NCI-H146 treated with DMSO at 0.1 percent for 48 hours (cell line): ENCODE results near the gene KCNQ1.

ENCODE experiments used
- DNase-seq: peaks from one replicate; lab custom pipeline; 2025; ENCODE audit not compliant: unreplicated experiment; lab: John Stamatoyannopoulos, UW

KCNQ1 gene

DNA sequence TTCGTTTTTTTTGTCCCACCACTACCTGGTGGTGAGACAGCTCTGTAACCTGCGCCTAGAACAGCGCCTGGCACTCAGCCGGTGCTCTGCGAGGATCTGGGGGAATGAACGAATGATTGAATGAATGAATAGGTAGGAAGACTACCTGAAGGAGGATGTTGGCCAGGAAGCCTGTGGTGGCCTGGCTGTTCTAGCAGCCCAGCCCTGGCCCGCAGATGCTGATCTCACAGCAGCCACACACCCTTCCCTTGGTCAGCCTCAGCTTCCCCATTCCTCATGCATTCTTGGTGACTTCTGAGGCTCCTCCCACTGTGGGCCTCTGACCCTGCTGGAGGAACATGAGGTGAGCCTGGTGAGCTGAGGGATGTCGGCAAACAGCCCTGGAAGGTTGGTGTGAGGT, 4.2 kb upstream of the KCNQ1 start:
- DNase-seq, result no peak

DNA sequence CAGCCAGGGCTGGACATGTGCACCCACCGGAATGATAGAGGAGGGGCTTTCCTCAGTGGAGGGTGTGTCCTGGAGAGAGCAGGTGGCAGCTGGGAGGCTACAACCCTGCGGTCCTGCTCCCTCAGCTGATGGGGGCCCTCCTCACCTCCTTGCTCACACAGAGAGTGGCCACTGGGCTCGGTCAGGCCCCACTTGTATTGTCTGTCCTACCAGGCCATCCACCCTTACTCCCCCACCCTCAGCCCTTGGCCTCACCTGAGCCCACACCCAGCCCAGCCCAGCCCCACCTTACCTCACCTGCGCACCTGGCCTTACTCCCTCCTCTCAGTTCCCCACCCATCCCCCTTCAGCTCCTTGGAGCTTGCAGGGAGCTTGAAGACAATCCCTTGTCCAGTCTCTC, 3.6 kb upstream of the KCNQ1 start:
- no peak for DNase-seq

DNA sequence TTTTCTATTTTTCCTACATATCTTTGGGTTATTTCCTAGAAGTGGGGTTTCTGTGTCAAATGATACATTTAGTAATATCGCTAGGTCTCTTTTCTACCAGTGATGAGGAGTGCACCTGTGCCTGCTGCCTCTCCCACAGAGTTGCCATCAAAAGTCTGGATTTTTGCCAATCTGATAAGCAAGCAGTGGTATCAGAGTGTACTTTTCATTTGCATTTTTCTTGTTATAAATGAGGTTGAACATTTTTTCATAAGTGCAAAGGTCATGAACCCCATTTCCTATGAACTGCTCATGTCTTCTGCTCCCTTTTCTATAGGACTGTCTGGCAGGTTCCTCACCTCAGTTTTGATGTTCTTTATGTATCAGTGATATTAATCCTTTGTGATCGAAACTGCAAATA, 2.2 kb upstream of the KCNQ1 start:
- DNase-seq, result peak; percentile 74

DNA sequence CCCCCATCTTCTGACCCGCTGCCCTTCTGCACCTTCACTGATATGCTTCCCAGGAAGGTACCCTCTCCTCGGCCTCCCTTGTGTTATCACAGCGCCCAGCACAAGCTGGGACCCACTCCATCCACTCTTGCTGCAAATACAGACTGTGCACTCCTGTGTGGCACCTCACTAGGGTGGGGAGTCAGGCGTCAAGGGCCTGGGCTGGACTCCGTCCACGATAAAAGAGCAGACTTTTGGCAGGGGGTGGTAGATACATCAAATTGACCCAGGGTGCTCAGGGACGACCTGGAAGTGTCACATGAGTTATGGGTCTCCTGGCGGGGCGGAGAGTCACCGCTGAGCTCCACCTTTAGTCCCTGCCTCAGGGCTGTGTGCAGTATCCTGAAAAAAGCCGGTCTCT, 1.4 kb upstream of the KCNQ1 start:
- DNase-seq, result peak; percentile 2

DNA sequence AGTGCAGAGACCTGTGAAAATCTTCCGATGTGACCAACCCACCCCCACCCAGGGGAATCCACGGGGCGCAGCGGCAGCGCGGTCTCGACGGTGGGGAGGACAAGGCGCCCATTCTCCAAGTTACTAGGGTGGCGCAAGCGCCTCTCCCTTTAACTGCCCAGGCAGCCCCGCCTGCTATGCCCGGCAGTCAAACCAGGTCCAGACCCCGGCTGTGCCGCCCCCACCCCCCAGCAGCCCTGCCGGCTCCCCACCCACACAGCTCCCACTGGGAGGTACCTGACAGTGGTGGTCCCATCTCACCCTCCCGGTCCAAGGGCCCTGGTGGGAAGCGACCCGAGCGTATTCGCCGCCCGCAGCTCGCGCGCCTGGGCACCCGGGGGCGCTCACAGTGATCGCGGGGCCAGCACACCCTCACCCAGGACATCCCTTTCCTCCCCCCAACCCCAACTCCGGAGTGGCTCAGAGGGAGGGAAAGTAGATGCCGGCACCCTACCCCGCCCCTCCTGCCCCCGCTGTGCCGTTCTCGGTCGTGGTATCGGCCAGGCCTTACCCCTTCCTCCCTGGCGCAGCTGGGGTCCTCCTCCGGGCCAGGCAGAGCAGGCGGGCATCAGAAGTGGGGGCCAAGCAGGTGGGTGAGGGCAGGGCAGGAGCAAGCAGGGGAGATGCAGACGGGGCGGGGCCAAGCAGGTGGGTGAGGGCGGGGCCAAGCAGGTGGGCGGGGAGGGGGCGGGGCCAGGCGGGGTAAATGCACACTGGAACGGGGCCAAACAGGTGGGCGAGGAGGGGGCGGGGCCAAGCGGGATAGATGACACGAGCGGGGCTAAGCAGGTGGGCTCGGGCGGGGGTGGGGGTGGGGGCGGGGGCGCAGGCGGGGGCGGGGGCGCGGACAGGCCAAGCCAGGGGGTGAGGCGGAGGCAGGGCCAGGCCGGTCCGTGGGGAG, 657 bp upstream of the KCNQ1 start, which contains the start of gene TRPM5:
TSS of gene TRPM5 (minus strand) at position 634 of the 940 bp plus-strand sequence. CDS start 21,478 bp downstream, outside the sequence.
- DNase-seq, result peak; percentile 68

DNA sequence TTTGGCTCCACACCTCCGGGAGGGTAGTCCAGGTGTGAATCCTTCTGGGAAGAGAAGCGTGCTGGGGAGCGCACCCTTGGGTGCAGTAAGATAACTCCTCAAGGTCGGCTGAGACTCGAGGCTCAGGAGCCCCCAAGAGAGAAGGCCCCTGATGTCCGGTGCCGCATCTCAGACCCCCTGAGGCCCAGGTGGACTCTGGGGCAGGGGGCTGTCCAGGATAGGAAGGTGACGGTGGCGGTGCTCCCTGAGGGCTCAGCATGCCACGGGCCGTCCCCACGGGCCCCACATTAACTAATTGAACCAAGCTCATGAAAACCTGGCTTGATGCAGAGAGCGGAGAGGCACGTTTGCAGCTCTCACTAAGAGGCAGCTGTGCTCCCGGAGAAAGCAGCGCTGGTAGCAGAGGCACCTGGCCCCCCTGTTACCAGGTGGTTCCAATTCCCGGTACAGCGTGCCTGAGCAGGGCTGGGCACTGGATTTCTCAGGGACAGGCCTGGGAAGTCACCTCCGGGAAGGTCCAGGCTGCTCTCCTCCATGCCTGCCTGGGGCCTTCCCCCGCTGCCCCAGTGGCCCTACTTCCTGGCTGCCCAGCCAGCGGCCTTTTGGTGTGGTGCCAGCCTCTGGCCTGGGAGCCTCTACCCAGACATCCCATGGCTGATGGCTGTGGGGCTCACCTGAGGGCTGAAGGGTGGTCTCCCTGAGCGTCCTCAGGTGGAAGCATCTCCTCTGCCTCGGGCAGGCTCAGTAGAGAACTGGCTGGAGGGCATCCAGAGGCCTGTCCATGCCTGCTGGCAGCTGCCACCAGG, 1.1 kb downstream of the KCNQ1 start:
- no peak for DNase-seq

DNA sequence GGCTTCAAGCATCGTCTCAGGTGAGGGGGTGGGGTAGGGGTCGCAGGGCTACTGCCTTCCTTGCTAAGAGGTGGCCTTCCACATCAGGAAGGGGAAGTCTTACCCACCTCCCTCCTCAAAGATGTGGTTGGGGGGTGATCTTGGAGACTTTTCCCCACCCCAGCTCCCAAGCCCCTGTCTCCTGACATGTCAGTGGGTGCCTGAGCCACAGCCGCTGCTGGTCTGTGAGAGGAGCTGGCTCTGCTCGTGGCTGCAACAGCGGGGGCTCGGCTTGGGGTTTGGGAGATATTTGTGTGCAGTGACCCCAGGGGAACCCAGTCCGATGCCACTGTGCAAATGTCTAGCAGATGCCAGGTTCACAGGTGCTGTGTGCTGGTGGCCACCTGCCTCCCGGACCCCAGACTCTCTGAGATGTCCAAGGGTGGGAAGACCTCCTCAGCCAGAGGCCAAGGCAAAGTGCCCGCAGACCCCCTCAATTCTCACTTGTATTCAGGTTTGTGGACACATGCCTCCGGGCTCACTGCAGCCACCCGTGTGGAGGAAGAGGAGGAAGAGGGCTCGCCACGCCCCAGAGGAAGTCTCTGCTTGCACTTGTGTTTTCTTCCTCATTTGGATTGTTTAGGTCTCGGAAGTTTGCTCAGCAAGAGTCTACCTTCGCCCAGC, 1.9 kb downstream of the KCNQ1 start:
- DNase-seq, result no peak

DNA sequence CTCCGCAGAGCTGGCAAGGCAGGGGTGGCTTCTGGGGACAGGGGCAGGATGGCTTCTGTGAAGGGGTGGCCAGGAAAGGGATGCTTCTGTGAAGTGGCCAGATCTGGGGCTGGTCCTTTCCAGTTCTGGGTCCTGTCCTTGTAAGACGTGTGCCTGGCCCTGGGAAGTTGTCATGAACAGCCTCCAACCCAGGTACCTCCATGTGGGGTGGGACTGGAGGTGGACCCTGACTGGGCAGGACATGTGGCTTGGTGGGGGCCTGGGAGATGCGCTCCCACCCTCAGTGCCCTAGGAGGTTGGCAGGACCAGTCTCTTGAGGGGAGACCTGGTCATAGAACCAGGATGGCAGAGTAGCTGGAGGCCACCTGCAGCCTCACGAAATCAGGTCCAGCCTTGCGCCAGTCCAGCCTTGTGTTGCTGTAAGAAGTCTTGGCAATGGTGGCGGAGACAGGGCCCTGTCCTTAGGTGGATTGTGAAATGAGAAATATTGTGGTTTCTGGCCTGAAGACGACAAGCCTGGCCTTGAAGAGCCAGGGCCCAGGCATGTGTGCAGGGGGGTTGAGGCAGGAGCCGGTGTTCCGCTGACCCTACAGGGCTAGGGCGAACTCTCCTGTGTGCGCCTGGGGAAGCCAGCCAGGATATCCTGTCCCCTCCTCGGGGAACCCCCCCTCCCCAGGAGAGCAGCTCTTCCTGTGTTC, 2.6 kb downstream of the KCNQ1 start:
- no peak for DNase-seq

DNA sequence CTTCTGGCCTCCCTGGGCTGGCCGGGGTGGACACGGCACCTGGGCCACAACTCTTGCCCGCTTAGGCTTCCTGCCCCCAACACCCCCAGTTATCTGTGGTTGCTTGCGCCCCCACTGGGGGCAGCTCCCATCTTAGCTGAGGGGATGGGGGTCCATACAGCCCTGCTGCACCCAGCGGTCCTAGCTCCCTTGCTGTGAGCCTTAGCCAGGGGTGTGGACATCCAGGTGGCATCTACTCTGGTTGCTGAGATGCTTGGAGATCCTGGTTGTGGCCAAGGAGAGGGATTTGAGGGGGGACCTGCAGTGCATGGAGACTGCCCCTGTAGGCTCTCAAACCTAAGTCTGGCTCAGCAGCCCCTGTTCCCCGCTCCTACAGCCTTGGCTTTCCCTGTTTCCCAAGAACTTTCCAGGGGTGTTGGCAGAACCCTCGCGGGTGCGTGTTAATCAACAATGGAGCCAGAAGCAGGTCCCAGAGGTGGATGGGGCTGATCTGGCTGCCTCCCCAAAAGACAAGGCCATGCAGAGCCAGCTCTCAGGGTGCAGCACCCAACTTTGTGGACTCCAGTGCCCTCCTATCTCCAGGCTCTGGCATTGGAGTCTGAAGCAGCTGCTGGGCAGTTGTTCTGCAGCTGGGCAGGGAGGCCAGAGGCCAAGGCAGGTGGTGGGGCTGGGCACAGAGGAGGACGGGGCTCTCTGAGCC, 3.3 kb downstream of the KCNQ1 start:
- DNase-seq, result no peak

DNA sequence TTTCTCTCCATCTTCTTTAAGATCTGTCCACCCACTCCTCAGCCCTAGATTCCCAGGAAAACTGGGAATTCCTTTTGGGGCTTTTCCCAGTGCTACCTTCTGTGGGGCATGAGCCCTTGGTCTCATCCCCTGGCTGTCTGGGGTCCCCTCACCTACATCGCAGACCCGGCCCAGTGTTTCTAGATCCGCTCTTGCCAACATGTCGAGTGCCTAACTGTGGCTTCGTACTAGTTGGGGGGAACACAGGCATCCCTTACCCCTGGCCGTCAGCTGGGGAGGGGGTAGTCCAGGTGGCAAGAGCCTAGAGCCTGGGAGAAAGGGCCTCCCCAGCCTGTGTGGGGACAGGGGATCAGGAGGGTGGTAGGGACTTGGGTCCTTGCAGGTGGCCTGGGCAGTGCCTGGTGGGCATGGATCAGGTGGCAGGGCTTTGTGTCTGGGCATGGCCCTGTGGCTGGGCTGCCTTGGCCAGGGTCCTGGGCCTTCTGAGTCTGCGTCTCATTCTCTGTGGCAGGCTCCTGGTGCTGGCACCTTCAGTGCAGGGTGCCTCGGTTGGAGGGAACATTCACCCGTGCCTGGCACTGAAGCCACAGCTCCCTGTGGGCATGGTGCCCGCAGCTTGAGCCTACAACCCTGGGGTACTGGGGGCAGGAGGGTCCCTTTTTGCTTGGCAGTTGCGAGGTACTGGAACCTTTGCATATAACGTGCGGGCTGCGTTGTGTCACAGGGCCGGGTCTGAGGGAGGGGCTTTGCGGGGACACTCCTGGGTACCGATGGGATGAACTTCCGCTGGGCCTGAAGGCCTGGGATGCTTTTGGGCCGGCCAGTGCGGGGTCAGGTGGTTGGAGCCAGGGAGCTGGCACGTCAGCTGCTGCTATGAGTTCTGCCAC, 4.1 kb downstream of the KCNQ1 start:
- no peak for DNase-seq

DNA sequence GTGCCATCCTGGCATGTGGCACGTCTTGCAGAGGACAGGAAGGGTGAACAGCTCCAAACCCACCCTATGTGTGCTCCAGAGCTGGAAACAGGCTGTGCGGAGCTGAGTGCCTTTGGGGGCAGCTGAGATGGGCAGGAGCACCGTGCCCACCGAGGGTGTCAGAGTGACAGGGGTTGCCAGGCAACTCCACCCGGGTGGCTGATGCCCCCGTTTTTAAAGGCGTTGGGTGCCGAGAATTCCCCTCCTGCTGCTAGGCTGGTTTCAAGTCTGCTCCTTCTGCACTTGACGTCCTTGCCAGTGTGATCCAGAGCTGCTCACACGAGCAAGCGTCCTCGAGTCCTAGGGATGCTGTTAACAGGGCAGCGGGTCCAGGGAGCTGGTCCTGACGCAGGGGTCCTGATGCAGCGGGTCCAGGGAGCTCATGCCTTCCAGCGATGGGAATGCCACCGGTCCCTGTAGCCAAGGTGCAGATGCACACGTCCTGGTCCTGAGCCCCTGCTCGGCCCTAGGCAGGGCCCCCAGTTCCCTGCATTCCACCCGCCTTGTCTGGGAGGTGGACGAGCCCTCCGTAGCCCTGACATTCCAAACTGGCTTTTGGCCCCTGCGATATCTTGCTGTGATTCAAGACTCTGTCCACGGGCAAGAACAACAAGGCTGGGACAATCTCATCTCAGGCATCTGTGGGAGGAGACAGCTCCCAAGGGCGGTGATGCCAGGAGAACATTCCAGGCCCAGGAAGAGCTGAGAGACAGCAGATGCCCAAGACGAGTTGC, 4.9 kb downstream of the KCNQ1 start:
- no peak for DNase-seq

DNA sequence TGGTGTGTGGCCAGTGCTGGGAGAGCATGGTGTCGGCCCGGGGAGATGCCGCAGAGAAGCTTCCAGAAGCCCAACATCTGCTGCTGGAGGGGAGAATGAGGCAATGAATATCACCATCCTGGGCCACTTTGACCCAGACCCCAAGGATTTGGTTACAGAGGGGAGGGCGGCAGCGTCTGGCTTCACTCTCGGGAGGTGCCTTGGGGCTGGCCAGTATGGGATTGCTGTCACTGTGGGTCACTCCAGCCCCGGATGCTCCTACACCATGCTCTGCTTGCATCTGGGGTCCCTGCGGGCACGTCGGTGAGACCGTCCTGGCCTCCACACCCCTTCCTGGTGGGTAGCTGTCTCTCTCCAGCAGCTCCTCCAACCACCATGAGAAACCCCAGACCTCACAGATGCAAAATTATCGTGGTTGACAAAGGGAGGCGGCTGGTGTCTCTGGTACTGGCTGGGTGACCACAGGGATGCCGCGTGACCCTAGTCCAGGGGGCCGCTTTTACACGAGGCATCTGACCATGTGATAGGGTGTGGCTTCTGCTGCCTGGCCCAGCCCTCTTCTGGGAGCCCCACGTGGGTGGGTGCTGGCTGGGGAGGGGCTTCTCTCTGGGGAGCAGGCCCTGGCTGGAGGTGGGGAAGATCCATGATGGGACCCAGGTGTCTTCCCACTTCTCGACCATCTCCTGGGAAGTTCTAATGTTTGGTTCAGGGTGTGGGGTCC, 5.7 kb downstream of the KCNQ1 start:
- no peak for DNase-seq

DNA sequence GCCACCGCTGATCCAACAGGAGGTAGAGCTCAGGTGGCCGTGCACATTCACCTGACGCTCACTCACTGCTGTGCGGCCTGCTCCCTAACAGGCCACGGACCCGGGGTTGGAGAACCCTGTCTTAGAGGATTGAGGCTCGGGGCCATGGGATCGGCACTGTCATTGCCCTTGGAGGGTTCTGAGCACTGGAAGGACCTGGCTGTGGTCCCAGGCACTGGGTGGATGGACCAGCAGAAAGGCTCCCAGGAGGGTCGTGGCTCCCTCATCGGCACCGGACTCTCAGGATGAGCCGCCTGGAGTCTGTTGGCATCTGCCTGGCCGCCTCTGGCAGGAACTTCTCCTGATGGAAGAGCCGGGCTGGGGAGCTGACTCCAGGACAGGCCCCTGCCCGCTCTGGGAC, 6.5 kb downstream of the KCNQ1 start:
- no peak for DNase-seq

DNA sequence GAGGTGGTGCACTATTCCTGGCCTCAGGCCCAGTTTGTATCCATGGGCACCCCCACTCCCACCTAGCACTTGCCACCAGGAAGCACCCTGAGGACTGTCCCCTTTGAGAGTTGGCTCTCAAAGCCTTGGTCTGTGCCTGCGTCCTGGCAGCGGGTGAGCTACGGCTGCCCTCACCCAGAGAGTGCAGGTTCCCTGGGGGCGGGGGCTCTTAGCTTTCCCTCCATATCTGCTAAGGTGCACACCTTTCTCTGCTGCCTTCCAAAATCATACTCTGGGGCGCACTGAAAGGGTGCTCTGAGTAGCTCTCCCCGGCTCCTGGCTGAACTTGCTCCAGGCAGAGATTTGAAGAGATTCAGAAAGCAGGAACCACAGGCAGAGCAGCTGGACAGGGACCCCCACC, 7.1 kb downstream of the KCNQ1 start:
- no peak for DNase-seq

DNA sequence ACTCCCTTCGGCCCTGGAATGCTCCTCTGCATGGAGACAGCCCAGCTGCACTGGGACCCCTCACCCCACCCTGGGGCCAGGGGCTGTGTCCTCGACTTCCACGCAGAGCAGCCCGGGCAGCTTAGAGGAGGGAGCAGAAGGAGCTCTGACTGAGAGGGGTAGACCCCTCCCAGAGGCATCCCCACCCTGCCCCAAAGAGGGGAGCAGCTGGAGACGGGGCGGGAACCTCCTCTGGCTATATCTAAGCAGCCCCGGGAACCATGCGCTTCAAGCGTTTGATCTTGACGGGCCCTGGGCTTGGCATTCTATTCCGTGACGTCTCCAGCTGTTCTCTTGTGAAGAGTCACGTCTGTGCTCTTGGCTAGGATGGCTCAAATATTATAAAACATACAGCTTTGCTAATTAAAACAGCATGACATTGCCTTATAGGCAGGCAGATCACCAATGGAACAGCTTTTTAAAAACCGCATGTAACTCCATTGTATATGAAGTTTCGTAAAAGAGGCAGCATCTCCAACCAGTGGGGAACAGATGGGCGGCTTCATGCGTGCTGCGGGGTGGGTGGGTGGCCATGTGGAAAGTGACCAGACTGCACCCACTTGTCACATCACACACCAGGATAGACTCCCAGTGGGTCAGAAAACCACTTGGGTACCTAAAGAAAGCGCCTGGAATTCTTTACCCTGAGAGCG, 7.7 kb downstream of the KCNQ1 start:
- DNase-seq, result no peak

DNA sequence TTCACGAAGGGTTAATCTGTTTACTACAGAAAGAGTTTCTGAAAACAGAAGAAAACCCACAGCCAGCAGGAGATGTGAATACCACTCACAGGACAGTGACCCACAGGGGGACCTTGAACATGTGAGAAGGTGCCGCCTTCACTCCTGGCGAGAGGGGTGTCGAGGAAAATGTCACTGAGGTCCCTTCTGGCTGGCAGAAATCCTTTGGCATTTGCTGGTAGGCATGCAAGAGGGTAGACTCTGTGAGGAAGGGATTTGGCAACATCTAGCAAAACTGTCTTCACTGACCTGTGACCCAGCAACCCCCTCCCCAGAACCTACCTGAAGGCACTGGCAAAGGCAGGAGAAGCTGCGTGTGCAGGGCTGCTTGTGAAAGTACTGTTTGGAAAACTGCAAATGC, 8.6 kb downstream of the KCNQ1 start:
- no peak for DNase-seq

DNA sequence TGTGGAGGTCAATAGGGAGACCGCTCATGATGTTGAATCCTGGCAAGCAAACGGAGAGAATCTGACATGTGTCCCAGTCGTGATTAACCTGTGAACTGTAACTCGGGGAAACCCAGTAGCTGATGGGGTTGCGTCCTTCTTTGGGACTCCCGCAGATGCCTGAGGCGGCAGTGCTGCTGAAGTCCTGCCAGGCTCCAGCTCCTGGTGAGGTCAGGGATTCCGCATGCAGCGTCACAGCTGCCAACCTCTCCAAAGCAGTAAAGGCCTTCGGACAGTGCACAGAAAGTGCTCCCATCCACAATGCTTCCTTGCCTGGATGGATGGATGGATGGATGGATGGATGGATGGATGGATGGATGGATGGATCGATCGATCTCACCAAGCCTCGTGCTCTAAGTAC, 13.5 kb downstream of the KCNQ1 start:
- DNase-seq, result no peak
